LNCaP clone FGC (cell line): ENCODE measurements around the gene FIBCD1.
A peak's percentile ranks its signal among the peaks of the same experiment; 100 is the strongest.

Experiments
- DNase-seq: peaks from one replicate; pipeline ENCODE4 v3.0.0-alpha.2; 2011; ENCODE audit warnings: low read depth
- H3K4me3 ChIP-seq: 2 replicates; pipeline ENCODE4 v1.5.1; 2011; ENCODE audit warnings: mild to moderate bottlenecking, low read depth, low read length, control low read depth
- TF ChIP-seq, protein P1 (sequence below): IDR thresholded peaks from 2 replicates; pipeline ENCODE4 v1.5.1; 2012; ENCODE audit warnings: mild to moderate bottlenecking; ENCODE audit not compliant: control insufficient read depth, insufficient read depth; ENCODE audit errors: extremely low read depth

FIBCD1 gene

DNA sequence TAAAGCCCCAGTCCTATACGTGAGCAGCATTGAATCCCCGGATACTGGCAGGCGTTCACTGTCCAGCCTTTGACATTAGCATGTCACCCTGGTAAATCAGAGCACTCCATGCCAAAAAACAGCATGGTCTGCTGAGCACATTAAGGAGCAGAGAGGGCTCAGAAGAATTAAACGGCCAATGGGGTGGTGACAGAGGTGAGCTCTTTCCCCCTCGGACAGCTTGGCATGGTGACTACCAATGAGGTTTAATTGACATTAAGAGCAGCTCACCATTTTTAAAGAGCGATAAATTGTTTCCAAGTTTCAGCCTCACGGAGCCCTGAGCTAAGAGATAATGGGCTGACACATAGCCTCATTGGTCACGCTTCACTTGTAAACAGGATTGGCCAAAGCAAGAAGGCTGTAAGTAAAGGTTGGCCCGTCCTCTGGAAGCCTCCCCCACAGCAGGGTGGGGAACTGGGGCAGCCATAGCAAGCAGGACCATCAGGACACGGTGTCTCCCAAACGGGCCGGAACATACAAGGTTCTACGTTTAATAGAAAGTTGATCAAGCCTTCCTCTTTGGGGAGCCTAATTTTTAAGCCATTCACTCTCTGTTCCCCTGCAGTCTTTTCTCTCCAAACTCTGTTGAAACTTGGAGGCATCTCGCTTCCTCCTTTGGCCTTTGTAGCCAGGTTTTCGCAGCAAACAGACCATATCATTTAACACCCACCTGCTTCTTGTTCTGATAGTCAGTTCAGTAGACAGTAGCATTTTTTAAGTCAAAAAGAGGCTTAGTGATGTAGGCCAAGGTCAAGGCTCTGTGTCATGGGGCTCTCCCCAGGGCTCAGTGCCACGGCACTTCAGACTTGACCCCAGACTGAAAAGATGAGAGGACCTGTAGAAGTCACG is 68.3 kb downstream of the FIBCD1 start:
- H3K4me3 ChIP-seq, result no peak overlapping the region
- DNase-seq, result no peak
- TF ChIP-seq, protein P1, sequence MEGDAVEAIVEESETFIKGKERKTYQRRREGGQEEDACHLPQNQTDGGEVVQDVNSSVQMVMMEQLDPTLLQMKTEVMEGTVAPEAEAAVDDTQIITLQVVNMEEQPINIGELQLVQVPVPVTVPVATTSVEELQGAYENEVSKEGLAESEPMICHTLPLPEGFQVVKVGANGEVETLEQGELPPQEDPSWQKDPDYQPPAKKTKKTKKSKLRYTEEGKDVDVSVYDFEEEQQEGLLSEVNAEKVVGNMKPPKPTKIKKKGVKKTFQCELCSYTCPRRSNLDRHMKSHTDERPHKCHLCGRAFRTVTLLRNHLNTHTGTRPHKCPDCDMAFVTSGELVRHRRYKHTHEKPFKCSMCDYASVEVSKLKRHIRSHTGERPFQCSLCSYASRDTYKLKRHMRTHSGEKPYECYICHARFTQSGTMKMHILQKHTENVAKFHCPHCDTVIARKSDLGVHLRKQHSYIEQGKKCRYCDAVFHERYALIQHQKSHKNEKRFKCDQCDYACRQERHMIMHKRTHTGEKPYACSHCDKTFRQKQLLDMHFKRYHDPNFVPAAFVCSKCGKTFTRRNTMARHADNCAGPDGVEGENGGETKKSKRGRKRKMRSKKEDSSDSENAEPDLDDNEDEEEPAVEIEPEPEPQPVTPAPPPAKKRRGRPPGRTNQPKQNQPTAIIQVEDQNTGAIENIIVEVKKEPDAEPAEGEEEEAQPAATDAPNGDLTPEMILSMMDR, result no peak

- DNase-seq, result peak; percentile 36
- TF ChIP-seq, protein P1, result no peak
Observed at GRCh38 chr9:130869250-130869649, 69.8 kb downstream of the FIBCD1 start.

DNA sequence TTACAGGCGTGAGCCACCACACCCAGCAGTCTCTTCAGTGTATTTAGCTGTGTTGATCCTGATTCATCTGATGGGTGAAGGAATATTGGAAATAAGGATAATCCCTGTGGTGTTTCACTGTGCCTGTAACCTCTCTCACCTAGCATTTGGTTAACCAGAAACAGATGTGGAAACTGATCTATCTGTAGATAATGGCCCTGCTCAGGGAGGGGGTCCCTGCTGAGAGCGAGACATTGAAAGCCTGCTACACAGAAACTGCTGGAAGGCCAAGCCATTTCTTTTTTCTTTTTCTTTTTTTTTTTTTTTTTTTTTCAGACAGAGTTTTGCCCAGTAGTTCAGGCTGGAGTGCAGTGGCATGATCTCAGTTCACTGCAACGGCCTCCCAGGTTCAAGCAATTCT is 70.8 kb downstream of the FIBCD1 start:
- TF ChIP-seq, protein P1, result no peak
- DNase-seq, result no peak
- H3K4me3 ChIP-seq, result no peak overlapping the region

More at GRCh38 chr9:130869250-130869649, 69.8 kb downstream of the FIBCD1 start:
- H3K4me3 ChIP-seq, result no peak overlapping the region

DNA sequence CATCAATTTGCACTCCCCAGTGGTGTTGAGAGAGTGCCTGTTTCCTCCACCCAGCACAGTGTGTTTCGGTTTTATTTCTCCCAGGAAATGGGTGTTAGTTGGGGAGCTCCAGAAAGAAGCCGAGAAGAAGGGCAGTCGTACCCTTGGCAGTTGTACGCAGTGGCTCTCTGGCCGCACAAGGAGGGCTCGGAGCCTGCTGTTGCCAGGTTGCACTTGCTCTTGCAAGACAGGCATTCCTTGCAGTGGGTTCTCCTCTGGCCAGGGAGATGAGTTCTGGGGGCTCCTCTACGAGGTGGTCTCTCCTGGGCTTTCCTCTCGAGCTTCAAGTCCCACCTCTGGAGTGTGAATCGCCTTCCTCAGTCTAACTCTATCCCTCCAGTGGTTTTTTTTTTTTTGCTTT is 71.5 kb downstream of the FIBCD1 start:
- no peak for DNase-seq
- TF ChIP-seq, protein P1, result no peak
- H3K4me3 ChIP-seq, result no peak overlapping the region

DNA sequence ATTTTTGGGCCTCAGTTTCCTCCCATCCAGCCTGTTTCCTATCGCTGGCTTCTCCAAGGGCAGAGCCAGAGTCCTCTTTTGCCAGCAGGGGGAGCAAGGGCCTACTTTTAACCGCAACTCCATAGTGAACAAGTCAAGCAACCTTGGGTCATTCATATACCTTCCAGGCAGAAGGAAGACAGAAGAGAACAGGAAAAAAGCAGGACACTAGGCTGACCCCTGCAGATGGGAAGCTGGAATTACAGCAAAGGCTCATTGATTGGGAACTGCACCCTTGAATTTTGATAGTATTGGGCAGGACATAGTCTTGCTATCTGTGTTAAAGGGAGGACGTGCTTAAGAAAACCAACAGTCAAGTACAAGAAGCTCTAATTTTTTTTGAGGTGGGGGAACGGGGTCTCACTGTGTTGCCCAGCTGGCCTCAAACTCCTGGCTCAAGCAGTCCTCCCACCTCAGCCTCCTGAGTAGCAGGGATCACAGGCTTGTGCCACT is 72.5 kb downstream of the FIBCD1 start:
- no peak overlapping the region for H3K4me3 ChIP-seq
- DNase-seq, result peak; percentile 85
- TF ChIP-seq, protein P1, result peak; percentile 87

DNA sequence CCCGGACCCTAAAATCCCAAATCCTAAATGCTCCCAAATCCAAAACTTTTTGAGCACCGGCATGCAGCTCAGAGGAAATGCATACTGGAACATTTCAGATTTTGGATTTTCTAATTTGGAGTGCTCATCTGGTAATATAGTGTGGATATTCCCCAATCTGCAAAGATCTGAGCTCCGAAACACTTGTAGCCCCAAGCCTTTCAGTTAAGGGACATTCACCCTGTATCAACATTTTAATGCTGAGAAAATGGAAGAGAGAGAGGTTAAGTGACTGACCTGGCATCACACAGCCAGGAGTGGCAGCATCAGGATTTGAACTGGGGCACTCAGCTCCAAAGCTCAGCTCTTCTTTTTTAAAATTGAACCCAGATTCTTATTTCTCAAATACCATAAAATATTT is 73.1 kb downstream of the FIBCD1 start:
- no peak overlapping the region for H3K4me3 ChIP-seq
- TF ChIP-seq, protein P1, result no peak
- DNase-seq, result no peak

- no peak for DNase-seq
- no peak overlapping the region for H3K4me3 ChIP-seq
- TF ChIP-seq, protein P1, result no peak
Observed at GRCh38 chr9:130864541-130864940, 74.5 kb downstream of the FIBCD1 start.
